ENCODE data around the gene DCLK1. TPM values are rescaled to one million over a fixed set of nuclear protein-coding genes. Genes with fewer than 3 reads are reported as not detected.

Gene DCLK1
- total and polyA plus RNA-seq, 10 of the 15 experiments (the other 5 are each of a cell fraction or from before 2014, with no cell fraction given), result not detected

- TF ChIP-seq ZBTB33 (IDR thresholded peaks at IDR 0.05), result no peak
- TF ChIP-seq, protein P1, sequence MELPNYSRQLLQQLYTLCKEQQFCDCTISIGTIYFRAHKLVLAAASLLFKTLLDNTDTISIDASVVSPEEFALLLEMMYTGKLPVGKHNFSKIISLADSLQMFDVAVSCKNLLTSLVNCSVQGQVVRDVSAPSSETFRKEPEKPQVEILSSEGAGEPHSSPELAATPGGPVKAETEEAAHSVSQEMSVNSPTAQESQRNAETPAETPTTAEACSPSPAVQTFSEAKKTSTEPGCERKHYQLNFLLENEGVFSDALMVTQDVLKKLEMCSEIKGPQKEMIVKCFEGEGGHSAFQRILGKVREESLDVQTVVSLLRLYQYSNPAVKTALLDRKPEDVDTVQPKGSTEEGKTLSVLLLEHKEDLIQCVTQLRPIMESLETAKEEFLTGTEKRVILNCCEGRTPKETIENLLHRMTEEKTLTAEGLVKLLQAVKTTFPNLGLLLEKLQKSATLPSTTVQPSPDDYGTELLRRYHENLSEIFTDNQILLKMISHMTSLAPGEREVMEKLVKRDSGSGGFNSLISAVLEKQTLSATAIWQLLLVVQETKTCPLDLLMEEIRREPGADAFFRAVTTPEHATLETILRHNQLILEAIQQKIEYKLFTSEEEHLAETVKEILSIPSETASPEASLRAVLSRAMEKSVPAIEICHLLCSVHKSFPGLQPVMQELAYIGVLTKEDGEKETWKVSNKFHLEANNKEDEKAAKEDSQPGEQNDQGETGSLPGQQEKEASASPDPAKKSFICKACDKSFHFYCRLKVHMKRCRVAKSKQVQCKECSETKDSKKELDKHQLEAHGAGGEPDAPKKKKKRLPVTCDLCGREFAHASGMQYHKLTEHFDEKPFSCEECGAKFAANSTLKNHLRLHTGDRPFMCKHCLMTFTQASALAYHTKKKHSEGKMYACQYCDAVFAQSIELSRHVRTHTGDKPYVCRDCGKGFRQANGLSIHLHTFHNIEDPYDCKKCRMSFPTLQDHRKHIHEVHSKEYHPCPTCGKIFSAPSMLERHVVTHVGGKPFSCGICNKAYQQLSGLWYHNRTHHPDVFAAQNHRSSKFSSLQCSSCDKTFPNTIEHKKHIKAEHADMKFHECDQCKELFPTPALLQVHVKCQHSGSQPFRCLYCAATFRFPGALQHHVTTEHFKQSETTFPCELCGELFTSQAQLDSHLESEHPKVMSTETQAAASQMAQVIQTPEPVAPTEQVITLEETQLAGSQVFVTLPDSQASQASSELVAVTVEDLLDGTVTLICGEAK (IDR thresholded peaks at IDR 0.05; ENCODE audit: borderline replicate concordance), result no peak
- no peak for TF ChIP-seq RAD51 (IDR thresholded peaks at IDR 0.05)
- TF ChIP-seq, protein P2, sequence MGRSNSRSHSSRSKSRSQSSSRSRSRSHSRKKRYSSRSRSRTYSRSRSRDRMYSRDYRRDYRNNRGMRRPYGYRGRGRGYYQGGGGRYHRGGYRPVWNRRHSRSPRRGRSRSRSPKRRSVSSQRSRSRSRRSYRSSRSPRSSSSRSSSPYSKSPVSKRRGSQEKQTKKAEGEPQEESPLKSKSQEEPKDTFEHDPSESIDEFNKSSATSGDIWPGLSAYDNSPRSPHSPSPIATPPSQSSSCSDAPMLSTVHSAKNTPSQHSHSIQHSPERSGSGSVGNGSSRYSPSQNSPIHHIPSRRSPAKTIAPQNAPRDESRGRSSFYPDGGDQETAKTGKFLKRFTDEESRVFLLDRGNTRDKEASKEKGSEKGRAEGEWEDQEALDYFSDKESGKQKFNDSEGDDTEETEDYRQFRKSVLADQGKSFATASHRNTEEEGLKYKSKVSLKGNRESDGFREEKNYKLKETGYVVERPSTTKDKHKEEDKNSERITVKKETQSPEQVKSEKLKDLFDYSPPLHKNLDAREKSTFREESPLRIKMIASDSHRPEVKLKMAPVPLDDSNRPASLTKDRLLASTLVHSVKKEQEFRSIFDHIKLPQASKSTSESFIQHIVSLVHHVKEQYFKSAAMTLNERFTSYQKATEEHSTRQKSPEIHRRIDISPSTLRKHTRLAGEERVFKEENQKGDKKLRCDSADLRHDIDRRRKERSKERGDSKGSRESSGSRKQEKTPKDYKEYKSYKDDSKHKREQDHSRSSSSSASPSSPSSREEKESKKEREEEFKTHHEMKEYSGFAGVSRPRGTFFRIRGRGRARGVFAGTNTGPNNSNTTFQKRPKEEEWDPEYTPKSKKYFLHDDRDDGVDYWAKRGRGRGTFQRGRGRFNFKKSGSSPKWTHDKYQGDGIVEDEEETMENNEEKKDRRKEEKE (IDR thresholded peaks at IDR 0.05), result no peak
- peak; percentile 38; the same call in 1 of the 2 replicates for TF ChIP-seq MLLT1 (IDR thresholded peaks at IDR 0.05)
- TF ChIP-seq, protein P3, sequence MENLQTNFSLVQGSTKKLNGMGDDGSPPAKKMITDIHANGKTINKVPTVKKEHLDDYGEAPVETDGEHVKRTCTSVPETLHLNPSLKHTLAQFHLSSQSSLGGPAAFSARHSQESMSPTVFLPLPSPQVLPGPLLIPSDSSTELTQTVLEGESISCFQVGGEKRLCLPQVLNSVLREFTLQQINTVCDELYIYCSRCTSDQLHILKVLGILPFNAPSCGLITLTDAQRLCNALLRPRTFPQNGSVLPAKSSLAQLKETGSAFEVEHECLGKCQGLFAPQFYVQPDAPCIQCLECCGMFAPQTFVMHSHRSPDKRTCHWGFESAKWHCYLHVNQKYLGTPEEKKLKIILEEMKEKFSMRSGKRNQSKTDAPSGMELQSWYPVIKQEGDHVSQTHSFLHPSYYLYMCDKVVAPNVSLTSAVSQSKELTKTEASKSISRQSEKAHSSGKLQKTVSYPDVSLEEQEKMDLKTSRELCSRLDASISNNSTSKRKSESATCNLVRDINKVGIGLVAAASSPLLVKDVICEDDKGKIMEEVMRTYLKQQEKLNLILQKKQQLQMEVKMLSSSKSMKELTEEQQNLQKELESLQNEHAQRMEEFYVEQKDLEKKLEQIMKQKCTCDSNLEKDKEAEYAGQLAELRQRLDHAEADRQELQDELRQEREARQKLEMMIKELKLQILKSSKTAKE (IDR thresholded peaks at IDR 0.05; ENCODE audit: low read depth, poor library complexity, severe bottlenecking), result peak; percentile 70
- peak; percentile 85 for TF ChIP-seq NR2F1 (conservative IDR thresholded peaks at IDR 0.05)
- 0 out of 4 replicates have a peak, but pooled peaks of 1 of the 2 experiments have one; percentile 9 for TF ChIP-seq BHLHE40 (IDR thresholded peaks at IDR 0.05; ENCODE audit: borderline replicate concordance in 1 of 2, low read depth in 2 of 2, low read length in 1 of 2)
- TF ChIP-seq TARDBP (IDR thresholded peaks at IDR 0.05; ENCODE audit: borderline replicate concordance), result no peak
- no peak for TF ChIP-seq HDAC6 (IDR thresholded peaks at IDR 0.05; ENCODE audit: unreplicated experiment)
- TF ChIP-seq ZZZ3 (IDR thresholded peaks at IDR 0.05; ENCODE audit: control insufficient read depth, insufficient read length, low read depth), result no peak
- TF ChIP-seq IRF3 (IDR thresholded peaks at IDR 0.05), result no peak
- TF ChIP-seq EP300 (IDR thresholded peaks at IDR 0.05; ENCODE audit: borderline replicate concordance in 1 of 2, control insufficient read depth in 1 of 2, low read depth in 2 of 2, low read length in 2 of 2), result no peak; a peak in 1 of 4 replicates
Observed at GRCh38 chr13:35729926-35730627, 401.1 kb downstream of the DCLK1 start (continued).
